Breast epithelium (tissue), 4 donors: ENCODE measurements around the gene THSD4. TPM values are rescaled to one million over a fixed set of nuclear protein-coding genes. Genes with fewer than 3 reads are reported as not detected.

ENCODE experiments used
- DNase-seq, 2 donors: peaks; one replicate each; pipeline ENCODE4 v3.0.0-alpha.2; 2019; ENCODE audit warnings: low spot score in 2 of 2
- H3K27ac ChIP-seq, 2 donors: fragments of 200-600 bp; sonication (generic) in 1 of 2; one replicate each; pipeline ENCODE4 v1.5.1; 2016 to 2019; ENCODE audit warnings: mild to moderate bottlenecking in 1 of 2
- H3K27me3 ChIP-seq, 2 donors: fragments of 200-600 bp; sonication (generic) in 1 of 2; one replicate each; pipeline versions ENCODE4 v1.5.1 to v1.6.0; 2017 to 2019; ENCODE audit warnings: control low read depth in 1 of 2, mild to moderate bottlenecking in 1 of 2
- H3K36me3 ChIP-seq: fragments of 200-600 bp; one replicate; pipeline ENCODE4 v1.5.1; 2019
- H3K4me1 ChIP-seq, 2 donors: fragments of 200-600 bp; sonication (generic); one replicate each; pipeline ENCODE4 v1.5.1; 2016 to 2019; ENCODE audit warnings: control low read depth in 1 of 2
- H3K4me3 ChIP-seq, 3 donors: fragments of 200-600 bp; sonication (generic); 1 replicate in 2 of 3; 2 replicates in 1 of 3; pipeline ENCODE4 v1.5.1; 2016 to 2019; ENCODE audit warnings: mild to moderate bottlenecking in 3 of 3, moderate library complexity in 2 of 3
- H3K9me3 ChIP-seq, 2 donors: fragments of 200-600 bp; sonication (generic) in 1 of 2; one replicate each; pipeline ENCODE4 v1.5.1; 2016 to 2019; ENCODE audit warnings: control low read depth in 1 of 2
- POLR2A ChIP-seq: fragments of 450-650 bp; IDR thresholded peaks from one replicate; pipeline ENCODE4 v1.6.1; 2016; ENCODE audit warnings: antibody characterized with exemption, mild to moderate bottlenecking, moderate library complexity
- POLR2AphosphoS5 ChIP-seq, 3 donors: sonication (generic); formaldehyde crosslinking; IDR thresholded peaks; one replicate each; pipeline ENCODE4 v1.6.1; 2017; ENCODE audit warnings: antibody characterized with exemption in 3 of 3
- intact Hi-C: fragments of 100-400 bp; cut with DNase I; formaldehyde crosslinking; loops from one replicate; pipeline ENCODE4 v1.15.1; 2023; ENCODE audit warnings: low total_unique reads
- total RNA-seq, 3 donors: library from RNA; depleted of rRNA; stranded (reverse); fragments of >200 nt; gene quantifications; one replicate each; pipeline ENCODE4 v1.1.0, GENCODE V29; 2016
- TF ChIP-seq, protein P1 (sequence below), 3 donors: fragments of 450-650 bp; IDR thresholded peaks; one replicate each; pipeline ENCODE4 v1.5.1; 2016 to 2017; ENCODE audit warnings: antibody characterized with exemption in 3 of 3, mild to moderate bottlenecking in 3 of 3, moderate library complexity in 3 of 3

The THSD4 gene
- total RNA-seq, 3 donors from 2014 or later, result 0.64 to 58.7 (median 41.3) TPM

DNA sequence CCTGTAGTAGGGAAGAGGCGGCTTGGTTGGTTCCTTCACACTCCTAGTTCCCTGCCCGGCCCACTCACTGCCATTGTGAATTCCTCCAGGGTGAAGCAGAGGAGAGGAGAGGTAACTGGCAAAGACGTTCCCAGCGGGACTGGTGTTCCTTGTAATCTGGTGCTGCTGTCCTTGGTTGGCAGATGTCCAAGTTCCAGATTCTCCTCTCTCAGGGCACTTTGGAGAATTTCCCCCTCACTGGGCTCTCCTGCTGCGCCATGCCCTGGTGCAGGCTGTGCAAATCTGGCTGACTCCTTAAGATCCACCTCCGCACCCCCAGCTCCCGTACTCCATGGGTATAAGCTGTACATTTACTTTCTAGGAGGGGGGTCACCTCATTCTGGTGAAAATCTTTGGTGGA is 37.3 kb downstream of the THSD4 start:
- DNase-seq, result no peak
- Histone ChIP-seq H3K9me3 (no peaks in the 10 kb centered on the region), H3K36me3 (no peaks in the 10 kb centered on the region), H3K4me3 (no peak overlapping the region), H3K4me1 (no peaks in the 10 kb centered on the region), H3K27ac (no peak overlapping the region), H3K27me3 (no peaks in the 10 kb centered on the region)
- intact Hi-C loops, result no loop called here
- TF ChIP-seq, protein P1, sequence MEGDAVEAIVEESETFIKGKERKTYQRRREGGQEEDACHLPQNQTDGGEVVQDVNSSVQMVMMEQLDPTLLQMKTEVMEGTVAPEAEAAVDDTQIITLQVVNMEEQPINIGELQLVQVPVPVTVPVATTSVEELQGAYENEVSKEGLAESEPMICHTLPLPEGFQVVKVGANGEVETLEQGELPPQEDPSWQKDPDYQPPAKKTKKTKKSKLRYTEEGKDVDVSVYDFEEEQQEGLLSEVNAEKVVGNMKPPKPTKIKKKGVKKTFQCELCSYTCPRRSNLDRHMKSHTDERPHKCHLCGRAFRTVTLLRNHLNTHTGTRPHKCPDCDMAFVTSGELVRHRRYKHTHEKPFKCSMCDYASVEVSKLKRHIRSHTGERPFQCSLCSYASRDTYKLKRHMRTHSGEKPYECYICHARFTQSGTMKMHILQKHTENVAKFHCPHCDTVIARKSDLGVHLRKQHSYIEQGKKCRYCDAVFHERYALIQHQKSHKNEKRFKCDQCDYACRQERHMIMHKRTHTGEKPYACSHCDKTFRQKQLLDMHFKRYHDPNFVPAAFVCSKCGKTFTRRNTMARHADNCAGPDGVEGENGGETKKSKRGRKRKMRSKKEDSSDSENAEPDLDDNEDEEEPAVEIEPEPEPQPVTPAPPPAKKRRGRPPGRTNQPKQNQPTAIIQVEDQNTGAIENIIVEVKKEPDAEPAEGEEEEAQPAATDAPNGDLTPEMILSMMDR (IDR thresholded peaks at IDR 0.05), result no peak
- TF ChIP-seq POLR2AphosphoS5 (IDR thresholded peaks at IDR 0.05) (no peak), POLR2A (no peak)

DNA sequence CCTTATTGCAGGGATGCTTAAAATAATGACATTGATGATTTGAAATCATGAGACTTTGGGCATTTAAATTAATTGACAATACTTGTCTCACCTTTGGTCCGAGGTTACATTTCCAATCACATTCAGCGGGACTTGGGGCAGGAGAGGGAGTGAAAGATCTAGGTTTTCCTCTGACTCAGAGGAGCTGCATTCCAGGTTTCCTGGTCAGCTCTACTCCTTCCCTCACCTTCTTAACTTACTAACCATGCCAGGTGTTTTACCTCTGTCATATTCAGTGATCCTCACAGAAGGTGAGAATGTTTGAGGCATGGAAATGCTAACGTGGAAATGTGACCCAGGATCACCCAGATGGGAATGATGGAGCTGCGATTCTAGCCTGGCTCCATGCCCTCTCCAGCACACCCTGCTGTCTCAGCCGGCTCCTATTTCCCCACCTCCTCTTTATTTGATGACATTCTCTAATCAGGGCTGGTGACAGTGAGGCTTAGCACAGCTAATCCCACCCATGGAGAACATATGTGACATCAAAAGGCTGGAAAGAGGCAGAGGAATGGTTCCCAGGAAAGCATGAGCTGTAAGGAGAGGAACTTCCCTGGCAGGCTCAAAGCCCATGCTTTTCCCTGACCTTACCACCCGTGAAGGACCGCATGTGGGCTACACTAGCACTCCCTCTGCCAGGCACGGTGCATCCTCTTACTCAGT is 38.7 kb downstream of the THSD4 start:
- H3K4me1 ChIP-seq, result no peaks in the 10 kb centered on the region
- no peak for DNase-seq
- intact Hi-C loops, result no loop called here
- no peak overlapping the region for H3K27ac ChIP-seq
- H3K36me3 ChIP-seq, result no peaks in the 10 kb centered on the region
- no peak overlapping the region for H3K4me3 ChIP-seq
- TF ChIP-seq POLR2A (no peak), POLR2AphosphoS5 (IDR thresholded peaks at IDR 0.05) (no peak)
- TF ChIP-seq, protein P1 (IDR thresholded peaks at IDR 0.05), result no peak
- no peaks in the 10 kb centered on the region for H3K9me3 ChIP-seq
- no peaks in the 10 kb centered on the region for H3K27me3 ChIP-seq

DNA sequence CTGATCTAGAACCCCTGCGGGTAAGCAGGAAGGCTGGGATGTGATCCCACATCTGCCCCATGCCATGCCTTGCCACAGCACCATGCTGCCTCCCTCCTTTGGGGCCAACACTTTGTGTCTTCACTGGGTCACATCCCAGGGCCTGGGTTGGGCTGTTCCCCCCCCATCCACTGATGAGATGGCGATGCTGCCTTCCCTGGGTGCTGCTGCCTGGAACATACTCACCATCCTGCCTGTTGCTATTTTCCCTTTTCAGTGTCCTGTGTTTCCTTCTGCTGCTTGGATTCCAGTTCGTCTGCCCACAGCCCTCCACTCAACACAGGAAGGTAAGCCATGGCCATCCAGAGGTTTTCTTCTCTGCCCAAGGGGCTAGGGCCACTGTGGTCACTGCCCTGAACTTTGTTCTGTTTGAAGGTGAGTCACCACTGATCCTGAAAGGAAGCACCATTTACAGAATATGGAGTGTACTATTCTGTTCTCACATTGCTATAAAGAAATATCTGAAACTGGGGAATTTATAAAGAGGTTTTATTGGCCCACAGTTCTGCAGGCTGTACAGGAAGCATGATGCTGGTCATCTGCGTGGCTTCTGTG is 39.4 kb downstream of the THSD4 start:
- intact Hi-C loops, result no loop called here
- no peak for DNase-seq
- Histone ChIP-seq H3K27me3 (no peaks in the 10 kb centered on the region), H3K4me3 (no peak overlapping the region), H3K4me1 (no peaks in the 10 kb centered on the region), H3K36me3 (no peaks in the 10 kb centered on the region), H3K27ac (no peak overlapping the region), H3K9me3 (no peaks in the 10 kb centered on the region)
- TF ChIP-seq POLR2A (no peak), POLR2AphosphoS5 (IDR thresholded peaks at IDR 0.05) (no peak)
- TF ChIP-seq, protein P1 (IDR thresholded peaks at IDR 0.05), result no peak

DNA sequence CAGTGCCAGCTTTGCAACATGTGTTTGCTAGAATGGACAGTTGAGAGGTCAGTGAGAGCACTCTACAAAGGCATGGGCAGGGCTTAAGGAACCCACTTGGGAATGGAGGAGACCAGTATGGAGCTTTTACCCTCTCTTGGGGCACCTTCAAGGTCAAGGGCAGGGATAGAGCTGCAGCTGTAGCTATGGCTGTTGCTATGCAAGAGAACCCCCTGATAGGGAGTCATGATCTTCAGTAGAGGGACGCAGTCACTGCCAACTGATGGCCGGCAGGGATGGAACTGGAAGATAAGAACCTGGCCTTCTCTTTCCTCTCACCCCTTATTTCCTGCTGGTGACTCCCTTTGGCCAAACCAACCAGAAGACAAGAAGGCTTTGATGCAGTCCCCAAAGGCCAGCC is 40.3 kb downstream of the THSD4 start:
- no peaks in the 10 kb centered on the region for H3K27me3 ChIP-seq
- intact Hi-C loops, result no loop called here
- DNase-seq, result no peak
- no peaks in the 10 kb centered on the region for H3K9me3 ChIP-seq
- no peaks in the 10 kb centered on the region for H3K4me1 ChIP-seq
- no peaks in the 10 kb centered on the region for H3K36me3 ChIP-seq
- no peak for TF ChIP-seq POLR2AphosphoS5 (IDR thresholded peaks at IDR 0.05)
- TF ChIP-seq, protein P1 (IDR thresholded peaks at IDR 0.05), result no peak
- TF ChIP-seq POLR2A, result no peak
- H3K4me3 ChIP-seq, result no peak overlapping the region
- H3K27ac ChIP-seq, result no peak overlapping the region

DNA sequence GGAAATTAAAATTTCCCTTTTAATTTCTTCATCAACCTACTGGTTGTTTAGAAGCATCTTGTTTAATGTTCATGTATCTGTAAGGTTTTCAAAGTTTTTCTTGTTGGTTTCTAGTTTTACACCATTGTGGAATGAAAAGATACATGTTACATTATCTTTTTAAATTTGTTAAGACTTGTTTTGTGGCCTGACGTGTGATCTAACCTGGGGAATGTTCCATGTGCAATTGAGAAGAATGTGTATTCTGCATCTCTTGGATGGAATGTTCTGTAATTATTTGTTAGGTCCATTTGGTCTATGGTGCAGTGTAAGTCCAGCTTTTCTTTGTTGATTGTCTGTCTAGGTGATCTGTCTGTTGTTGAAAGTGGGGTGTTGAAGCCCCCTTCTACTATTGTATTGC is 45.7 kb downstream of the THSD4 start:
- Histone ChIP-seq H3K9me3 (no peaks in the 10 kb centered on the region), H3K27ac (no peak overlapping the region), H3K27me3 (no peaks in the 10 kb centered on the region), H3K4me3 (no peak overlapping the region), H3K36me3 (no peaks in the 10 kb centered on the region), H3K4me1 (no peaks in the 10 kb centered on the region)
- TF ChIP-seq, protein P1 (IDR thresholded peaks at IDR 0.05), result no peak
- TF ChIP-seq POLR2A, result no peak
- TF ChIP-seq POLR2AphosphoS5 (IDR thresholded peaks at IDR 0.05), result no peak
- intact Hi-C loops, result no loop called here
- DNase-seq, result no peak
